Bronchial epithelial cell (primary cell): ENCODE measurements around the gene MTO1. TPM values are rescaled to one million over a fixed set of nuclear protein-coding genes. Genes with fewer than 3 reads are reported as not detected.
A peak's percentile ranks its signal among the peaks of the same experiment; 100 is the strongest.

Source experiments
- DNase-seq: peaks from one replicate; pipeline ENCODE4 v3.0.0-alpha.2; 2010; ENCODE audit warnings: low read depth
- FAIRE-seq: peaks from 2 replicates; lab custom pipeline; 2011; peaks lifted over from hg19 to GRCh38; lab: Jason Lieb, UNC
- H3K27me3 ChIP-seq: 2 replicates; pipeline ENCODE4 v1.5.1; 2011; ENCODE audit warnings: low read length; ENCODE audit not compliant: control insufficient read depth, insufficient read depth
- H3K36me3 ChIP-seq: 2 replicates; pipeline ENCODE4 v1.5.1; 2011; ENCODE audit warnings: low read length; ENCODE audit not compliant: control insufficient read depth, insufficient read depth
- H3K4me3 ChIP-seq: 2 replicates; pipeline ENCODE4 v1.5.1; 2011; ENCODE audit warnings: mild to moderate bottlenecking, low read depth, low read length, control low read depth
- CTCF ChIP-seq: IDR thresholded peaks from 2 replicates; pipeline ENCODE4 v1.5.1; 2011; ENCODE audit warnings: mild to moderate bottlenecking, moderate library complexity, low read length, control low read depth, inconsistent platforms; ENCODE audit not compliant: insufficient read depth, severe bottlenecking
- total RNA-seq: library from RNA; depleted of rRNA; stranded (reverse); fragments of >200 nt; gene quantifications from 2 replicates; pipeline ENCODE4 v1.2.1, GENCODE V29; 2014

MTO1 gene
- 40.3 and 47.1 TPM in 2 replicates for total RNA-seq

- H3K36me3 ChIP-seq: no peaks in the 10 kb centered on the region
- DNase-seq (peak; percentile 82), FAIRE-seq (no peak)
- H3K4me3 ChIP-seq: peak within 1 kb of the TSS; percentile 82
- no peak for TF ChIP-seq CTCF
- H3K27me3 ChIP-seq: no peaks in the 10 kb centered on the region
Measured at GRCh38 chr6:73461537-73462350, at the start of gene MTO1. Gene MTO1 (plus strand): TSS chr6:73461737. CDS start chr6:73461855, 118 bp downstream.

GRCh38 chr6:73413102-73413501 lies 48.4 kb upstream of the MTO1 start:
- DNase-seq (no peak), FAIRE-seq (no peak)
- H3K36me3 ChIP-seq: no peaks in the 10 kb centered on the region
- TF ChIP-seq CTCF: no peak
- no peaks in the 10 kb centered on the region for H3K27me3 ChIP-seq
- H3K4me3 ChIP-seq: no peak overlapping the region

- TF ChIP-seq CTCF: no peak
- FAIRE-seq: no peak
- no peak for DNase-seq
- Histone ChIP-seq H3K27me3 (no peaks in the 10 kb centered on the region), H3K4me3 (no peak overlapping the region), H3K36me3 (no peaks in the 10 kb centered on the region)
Measured at GRCh38 chr6:73418081-73418741, 43.3 kb upstream of the MTO1 start.

- Histone ChIP-seq H3K27me3 (no peaks in the 10 kb centered on the region), H3K36me3 (no peaks in the 10 kb centered on the region), H3K4me3 (no peak overlapping the region)
- FAIRE-seq (no peak), DNase-seq (no peak)
- TF ChIP-seq CTCF: no peak
Measured at GRCh38 chr6:73421534-73421933, 40.0 kb upstream of the MTO1 start.

GRCh38 chr6:73435236-73435635 lies 26.3 kb upstream of the MTO1 start:
- TF ChIP-seq CTCF: no peak

More at GRCh38 chr6:73435236-73435635, 26.3 kb upstream of the MTO1 start:
- Histone ChIP-seq H3K4me3 (no peak overlapping the region), H3K27me3 (no peaks in the 10 kb centered on the region), H3K36me3 (no peaks in the 10 kb centered on the region)
- DNase-seq: no peak
- FAIRE-seq: no peak
